ENCODE measurements around the gene MRPL33.
A peak's percentile ranks its signal among the peaks of the same experiment; 100 is the strongest.

The MRPL33 gene

DNA sequence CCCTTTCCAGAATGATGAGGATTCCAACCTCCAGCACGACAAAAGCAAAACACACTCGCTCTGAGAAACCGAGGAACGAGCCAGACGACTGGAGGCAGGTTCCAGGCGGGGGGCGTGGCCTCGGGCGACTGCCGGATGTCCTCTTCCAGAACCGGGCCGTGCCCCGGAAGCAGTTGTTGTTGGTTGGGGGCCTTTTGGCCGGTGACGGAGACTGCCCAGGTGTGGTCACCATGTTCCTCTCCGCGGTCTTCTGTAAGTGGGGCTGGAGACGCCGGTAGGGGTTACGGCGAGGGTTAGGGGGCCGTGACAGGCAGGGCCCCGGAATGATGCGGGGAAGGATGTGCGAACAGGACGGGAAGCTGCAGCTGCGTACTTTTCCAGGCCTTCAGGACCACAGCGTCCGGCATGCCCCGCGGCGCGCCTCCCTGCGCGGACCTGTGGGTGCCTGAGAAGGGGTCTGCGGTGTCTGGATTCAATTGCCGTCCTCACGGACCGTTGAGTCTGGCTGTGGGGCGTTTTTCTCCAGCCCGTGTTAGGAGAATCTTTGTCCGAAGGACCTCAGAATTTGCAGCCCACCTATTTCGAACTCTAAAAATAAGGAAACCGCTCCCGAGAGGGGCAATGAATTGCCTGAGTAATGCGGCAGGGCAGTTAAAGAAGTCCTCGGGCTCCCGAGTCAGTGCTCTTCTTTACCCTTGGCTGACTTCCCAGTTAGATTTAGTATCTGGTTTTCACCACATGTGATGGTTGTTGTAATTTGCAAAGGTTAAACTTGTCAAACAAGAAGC, at the start of gene MRPL33:
Gene MRPL33, plus strand, starts transcription at position 172 of the 788 bp plus-strand sequence. Its CDS starts 59 bp downstream, at position 231.
- peak; percentile 97 for DNase-seq

DNA sequence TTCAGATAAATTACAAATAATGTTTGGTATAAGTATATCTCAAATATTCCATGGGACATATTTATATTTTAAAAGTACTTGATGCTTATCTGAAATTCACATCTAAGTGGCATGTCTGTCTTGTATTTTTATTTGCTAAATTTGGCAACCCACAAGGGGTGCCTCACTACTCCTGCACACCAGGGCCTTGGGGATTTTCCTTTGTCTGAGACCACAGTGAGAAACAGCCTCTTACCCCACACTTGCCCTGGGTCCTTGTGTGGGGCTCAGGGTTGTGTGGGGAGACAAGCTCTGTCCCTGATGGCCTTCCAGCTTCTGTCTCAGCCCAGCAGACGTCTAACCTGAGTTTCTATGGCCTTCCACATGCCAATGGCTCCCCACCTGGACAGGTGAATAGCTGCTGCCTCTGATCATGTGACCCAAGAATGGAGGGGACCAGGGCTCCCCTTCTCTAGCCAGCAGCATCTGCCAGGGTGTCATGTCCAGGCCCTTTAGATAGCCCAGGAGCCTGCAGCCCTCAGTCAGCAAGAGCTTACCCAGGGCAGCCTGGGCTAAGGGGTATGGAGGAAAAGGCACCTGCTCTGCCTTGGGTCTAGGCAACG, 49.5 kb upstream of the MRPL33 start:
- DNase-seq = no peak

- DNase-seq = peak; percentile 62
These were observed 48.0 kb upstream of the MRPL33 start for GRCh38 chr2:27723372-27724144.

- no peak for DNase-seq
These were observed 47.3 kb upstream of the MRPL33 start for GRCh38 chr2:27724191-27724590.

DNA sequence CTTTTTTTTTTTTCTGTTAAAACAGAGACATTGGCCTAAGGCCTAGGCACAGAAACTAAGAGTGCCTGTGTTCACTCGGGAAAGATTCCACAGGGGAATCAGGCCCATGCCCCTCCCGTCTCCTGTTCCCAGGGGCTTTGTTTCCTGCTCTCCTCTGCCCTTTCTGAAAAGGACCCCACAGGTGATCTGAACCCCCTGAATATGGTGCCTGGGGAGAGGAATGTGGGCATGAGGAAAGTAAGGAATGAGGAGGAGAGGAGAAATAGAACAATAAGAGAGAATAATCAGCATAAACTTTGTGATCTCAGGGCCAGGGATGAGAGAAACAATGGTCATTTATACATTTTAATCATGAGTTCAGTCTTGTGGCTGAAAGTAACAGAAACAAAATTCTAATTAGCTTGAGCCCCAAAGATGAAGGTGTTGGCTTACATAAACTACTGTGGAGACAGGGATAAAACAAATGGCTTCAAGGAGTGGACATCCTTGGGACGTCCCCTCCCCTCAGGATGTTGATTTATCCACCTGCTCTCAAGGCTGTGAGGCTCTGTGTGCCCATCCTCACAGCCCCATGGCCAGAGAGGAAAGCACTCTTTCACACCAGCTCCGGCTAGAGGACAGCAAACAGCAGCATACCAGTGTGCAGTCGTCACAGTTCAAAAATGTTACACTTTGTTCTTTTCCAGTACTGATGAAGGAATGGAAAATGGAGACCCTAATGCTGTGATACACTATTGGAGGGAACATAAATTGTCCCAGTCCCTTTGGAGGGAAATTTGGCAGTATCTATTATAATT, 46.4 kb upstream of the MRPL33 start:
- DNase-seq = no peak

DNA sequence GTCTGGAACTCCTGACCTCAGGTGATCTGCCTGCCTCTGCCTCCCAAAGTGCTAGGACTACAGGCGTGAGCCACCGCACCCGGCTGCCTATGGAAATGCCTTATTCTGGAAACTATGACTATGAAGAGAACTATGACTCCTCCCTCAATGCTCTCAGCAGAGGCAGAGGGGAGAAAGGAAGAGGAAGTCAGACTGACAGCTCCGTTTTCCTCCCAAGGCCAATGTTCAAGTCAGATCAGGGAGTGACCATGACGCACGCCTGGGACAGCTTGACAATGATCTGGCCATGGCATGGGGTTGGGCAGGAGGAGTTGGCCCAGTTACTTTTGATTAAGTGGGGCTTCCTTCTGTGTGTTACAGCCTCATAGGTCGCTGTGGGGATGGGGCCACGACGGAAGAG, 44.3 kb upstream of the MRPL33 start:
- DNase-seq = no peak

GRCh38 chr2:27728081-27728858, 43.2 kb upstream of the MRPL33 start:
- no peak for DNase-seq

DNA sequence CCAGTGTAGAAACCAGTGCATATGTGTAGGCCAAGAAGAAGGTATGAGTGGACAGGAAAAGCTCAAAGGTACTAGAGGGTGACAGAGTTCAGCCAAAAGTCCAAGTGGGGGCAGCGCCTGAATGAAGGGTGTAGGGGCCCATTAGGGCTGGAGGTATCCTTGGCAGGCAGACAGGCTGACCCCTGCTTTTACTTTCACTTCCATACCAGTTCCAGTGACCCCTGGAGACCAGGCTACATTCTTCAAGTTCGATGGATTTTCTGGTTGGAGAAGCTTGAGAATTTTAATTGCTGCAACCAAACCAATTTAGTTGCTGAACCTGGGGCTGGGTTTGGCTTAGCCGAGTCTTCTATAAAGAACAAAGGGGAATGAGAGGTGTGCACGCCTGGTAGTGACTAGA, 42.3 kb upstream of the MRPL33 start:
- DNase-seq = no peak

- no peak for DNase-seq
These were observed 41.9 kb upstream of the MRPL33 start for GRCh38 chr2:27729614-27730013.

DNA sequence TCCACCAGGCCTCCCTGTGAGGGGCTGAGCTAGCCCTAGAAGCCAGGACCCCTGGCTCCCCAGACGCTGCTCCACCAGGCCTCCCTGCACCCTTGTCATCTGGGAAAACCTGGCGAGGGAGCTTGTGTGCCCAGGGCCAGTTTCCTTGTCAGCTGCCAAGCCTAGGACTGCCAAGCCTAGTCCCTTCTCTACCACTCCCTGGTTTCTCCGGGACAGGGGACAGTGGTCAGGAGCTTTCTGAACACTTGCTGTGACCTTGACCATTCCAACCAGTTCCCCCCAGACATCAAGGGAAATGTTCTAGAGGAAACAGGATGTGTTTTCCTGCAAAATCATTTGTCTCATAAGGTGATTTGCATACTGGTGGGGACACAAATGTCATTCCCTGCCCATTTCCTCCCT, 41.3 kb upstream of the MRPL33 start:
- no peak for DNase-seq

DNA sequence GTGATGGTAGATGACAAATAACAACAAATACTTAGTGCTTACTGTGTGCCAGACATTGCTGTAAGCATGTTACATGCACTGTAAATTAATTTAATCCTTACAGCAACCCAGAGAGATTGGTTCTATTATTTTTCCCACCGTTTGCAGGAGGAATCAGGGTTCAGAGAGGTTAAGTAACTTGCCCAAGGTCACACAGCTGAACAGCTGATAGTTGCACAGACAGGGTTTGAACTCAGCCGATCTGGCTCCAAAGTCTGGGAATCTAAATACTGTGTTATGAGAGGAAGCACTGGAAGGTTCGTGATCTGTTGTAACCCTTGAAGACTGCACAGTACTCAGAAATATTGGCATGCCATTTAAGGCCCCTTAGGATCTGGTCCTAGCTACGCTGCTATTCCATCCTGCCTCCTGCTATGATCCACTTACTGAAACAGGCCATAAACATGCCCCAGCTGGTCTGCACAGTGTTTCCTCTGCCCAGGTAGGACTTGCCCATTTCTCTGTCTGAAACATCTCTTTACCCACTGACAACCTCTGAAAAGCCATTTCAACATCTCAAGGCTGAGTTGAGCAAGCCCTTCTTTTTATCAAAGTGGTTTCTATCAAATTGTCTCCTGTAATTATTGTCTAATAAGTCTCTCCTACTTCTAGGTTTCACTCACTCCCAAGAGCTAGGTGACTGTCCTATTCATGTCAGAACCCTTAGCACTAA, 40.4 kb upstream of the MRPL33 start:
- DNase-seq = no peak

- DNase-seq = no peak
These were observed 37.2 kb upstream of the MRPL33 start for GRCh38 chr2:27734305-27734704.

DNA sequence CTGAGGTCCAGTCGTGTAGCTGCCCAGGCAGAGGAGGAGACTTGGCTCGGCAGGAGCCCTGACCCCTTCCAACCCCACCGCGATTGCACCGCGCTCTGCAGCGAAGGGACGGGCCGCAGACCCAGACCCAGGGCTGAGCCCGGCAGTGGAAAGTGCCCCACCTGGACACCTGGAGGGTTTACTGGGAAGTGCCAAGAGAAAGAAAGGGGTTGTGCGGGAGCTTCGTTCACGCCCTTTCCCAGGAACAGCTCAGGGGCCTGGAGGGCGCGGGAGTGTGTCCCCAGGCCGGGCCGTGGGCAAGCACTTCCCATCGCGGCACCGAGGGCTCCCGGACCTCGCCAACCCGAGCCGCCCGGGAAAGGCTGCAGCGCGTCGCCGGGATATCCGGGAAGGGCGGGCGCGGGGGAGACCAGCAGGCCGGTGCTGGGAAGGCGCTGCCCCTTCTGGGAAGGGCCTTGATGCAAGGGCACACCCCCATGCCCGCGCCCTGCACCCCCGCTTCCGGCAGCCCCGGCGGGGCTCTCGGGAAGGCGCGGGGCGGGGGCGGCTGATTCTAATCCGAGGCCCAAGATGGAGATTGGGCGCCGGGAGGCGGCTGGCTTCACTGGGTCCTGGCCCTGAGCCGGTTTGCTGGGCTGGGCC, 36.1 kb upstream of the MRPL33 start:
- DNase-seq = no peak

GRCh38 chr2:27736031-27736889, 35.3 kb upstream of the MRPL33 start:
- no peak for DNase-seq

DNA sequence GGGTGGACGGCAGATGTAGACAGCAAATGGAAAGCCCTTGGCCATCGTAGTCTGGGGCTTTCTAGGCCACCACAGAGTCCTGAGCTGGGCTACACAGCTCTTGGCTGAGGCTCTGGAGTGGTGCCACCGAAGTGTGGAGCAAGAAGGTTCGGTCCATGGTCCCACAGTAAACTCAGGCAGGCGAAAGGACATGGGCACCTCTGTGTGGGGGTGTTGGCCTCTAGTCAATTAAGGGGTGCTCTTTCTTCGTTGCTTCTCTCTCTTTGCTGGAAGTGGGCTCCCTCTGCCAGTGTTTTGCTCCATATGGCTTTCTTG, 34.7 kb upstream of the MRPL33 start:
- DNase-seq = no peak

- DNase-seq = no peak
These were observed 33.7 kb upstream of the MRPL33 start for GRCh38 chr2:27737676-27738348.

GRCh38 chr2:27738349-27739057, 33.0 kb upstream of the MRPL33 start:
- no peak for DNase-seq

- DNase-seq = no peak
These were observed 32.5 kb upstream of the MRPL33 start for GRCh38 chr2:27739058-27739373.

DNA sequence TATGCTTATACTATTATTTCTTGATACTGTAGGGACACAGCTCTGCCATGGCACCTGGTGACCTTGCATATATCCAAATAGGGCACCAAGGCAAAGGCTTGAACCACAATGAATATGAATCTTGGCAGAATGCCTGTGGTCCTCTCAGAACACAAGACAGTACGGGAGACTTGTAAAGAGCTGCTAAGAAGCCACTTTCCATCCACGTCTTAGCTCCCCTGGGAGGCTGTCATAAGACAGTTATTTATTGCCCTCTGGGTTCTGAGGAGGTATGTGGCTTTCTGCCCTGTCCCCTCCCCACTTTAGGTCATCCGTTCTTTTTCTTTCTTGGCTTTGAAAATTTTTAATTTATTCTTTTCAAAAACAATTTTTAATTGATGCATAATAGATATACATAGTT, 29.8 kb upstream of the MRPL33 start:
- DNase-seq = no peak

All from NCI-H345 (cell line).